Posterior vena cava (tissue), 2 donors: Measurements from ENCODE around the gene FAM168B. TPM values are rescaled to one million over a fixed set of nuclear protein-coding genes. Genes with fewer than 3 reads are reported as not detected.
A peak's percentile ranks its signal among the peaks of the same experiment; 100 is the strongest.

ENCODE experiments used
- DNase-seq: peaks from one replicate; pipeline ENCODE4 v3.0.0-alpha.2; 2020; ENCODE audit warnings: low spot score
- intact Hi-C, 2 donors: fragments of 100-400 bp; cut with DNase I; formaldehyde crosslinking; loops; one replicate each; pipeline versions ENCODE4 v1.14.1 to v1.14.2; 2022 to 2023
- total RNA-seq, 2 donors: library from RNA; stranded (reverse); fragmentation: NEBNext Ultra II Directional; extraction: Animal tissue kit (Norgen Biotek cat#: 25700); gene quantifications; one replicate each; pipeline ENCODE4 v1.2.1, GENCODE V29; 2021
- donor health status: DM: yes; HTN: yes; CAD: no.
- donor health status: DM: yes; HTN: yes; CAD: no.

Gene FAM168B
- total RNA-seq, 2 donors from 2014 or later: 87.4 to 104 TPM

GRCh38 chr2:131063501-131064283, 29.6 kb downstream of the FAM168B start:
- intact Hi-C loops: no loop called here
- no peak for DNase-seq

GRCh38 chr2:131058920-131059319, 34.3 kb downstream of the FAM168B start:
- DNase-seq: no peak
- intact Hi-C loops: no loop called here

- no peak for DNase-seq
- intact Hi-C loops: no loop called here
These were observed 34.9 kb downstream of the FAM168B start for GRCh38 chr2:131058214-131058843.

GRCh38 chr2:131056932-131057287, 36.4 kb downstream of the FAM168B start:
- intact Hi-C loops: no loop called here
- no peak for DNase-seq

- intact Hi-C loops: no loop called here
- no peak for DNase-seq
These were observed 36.9 kb downstream of the FAM168B start for GRCh38 chr2:131056204-131056931.

DNA sequence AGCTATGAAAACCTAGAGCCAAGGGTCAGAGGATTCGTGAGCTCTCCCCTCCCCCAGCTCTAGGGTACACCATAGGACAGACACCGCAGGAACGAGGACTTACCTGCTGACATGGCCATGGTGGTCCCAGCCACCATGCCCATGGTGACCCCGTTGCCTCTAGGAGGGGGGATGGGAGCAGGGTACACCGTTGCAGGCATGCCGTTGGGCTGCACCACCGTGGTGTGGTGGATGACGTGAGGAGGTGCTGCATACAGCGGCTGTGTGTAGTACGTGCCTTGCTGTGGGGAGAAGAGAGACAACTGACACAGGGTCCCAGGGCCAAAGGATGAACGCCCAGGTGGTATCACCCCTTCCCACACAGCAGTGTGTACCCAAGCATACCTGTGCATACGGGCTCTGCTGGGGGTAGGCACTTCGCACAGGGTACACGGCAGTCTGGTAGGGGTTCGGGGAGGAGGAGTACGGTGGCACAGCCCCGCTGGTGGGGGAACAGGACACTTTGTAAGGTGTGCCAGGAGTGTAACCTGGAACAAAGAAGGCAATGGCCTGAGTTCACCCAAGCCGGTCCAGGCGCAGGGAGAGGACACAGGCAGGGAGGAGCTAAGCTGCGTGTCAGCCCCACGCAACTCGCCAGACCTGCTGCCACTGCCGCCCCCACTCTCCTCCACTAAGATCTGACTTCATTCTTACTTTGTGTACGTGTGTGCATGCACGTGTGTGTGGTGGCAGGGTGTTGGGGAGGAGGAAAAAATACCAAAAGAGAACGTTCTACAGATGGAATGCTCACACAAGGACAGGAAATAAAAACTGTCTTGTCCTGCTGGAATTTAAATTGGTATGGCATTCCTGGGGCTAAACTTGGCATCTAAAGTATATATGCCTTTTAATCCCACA, 37.8 kb downstream of the FAM168B start:
- no peak for DNase-seq
- intact Hi-C loops: no loop called here

- intact Hi-C loops: no loop called here
- no peak for DNase-seq
These were observed 38.8 kb downstream of the FAM168B start for GRCh38 chr2:131054488-131054887.

DNA sequence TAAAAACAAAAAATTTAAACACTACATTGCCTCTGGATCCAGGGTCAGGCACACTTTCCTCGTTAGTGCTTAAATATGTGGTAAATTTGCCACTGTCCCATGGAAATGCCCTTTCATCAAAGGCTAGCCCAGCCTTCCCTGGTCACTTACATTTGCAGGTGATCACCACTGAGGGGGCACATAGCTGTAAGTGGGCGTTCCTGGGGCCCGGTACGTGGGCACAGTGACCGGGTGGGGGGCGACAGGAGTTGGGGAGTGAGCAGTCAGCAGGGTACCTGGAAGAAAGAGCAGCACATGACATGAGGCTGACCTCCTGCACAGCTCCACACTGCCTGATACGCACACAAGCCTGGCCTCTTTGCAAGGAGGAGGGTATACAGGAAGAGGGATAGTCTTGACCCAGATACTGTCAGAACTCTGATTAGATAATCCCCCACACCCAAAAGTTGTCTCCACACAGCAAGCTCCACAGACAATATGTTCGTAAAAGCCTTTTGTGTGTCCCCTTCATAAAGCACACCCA, 40.5 kb downstream of the FAM168B start:
- peak; percentile 50 for DNase-seq
- intact Hi-C loops: no loop called here

GRCh38 chr2:131050896-131051295, 42.4 kb downstream of the FAM168B start:
- intact Hi-C loops: no loop called here
- DNase-seq: peak; percentile 58

DNA sequence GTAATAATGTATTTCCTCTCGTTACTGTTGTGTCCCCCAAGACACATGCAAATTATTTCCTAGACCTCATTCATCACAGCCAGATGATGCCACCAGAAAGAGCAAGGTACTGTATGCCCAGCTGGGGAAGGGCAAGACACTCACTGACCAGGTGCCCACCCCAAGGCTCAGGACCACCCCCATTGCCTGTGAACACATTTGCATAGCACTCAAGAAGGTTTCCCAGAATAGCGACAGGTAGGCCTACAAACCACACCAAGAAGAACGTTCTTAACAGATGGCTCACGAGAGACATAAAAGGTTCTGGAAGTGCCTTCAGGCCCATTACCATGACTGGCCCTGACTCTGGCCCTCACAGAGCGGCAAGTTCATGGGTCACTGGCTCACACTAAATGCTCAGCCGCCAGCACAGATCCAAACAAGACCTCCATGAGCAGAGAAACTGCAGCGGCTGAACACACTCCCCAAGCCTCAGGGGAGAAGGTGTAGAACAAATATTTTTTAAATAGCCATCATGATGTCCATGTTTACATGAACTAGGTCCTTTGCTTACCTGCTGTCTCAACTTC, 44.0 kb downstream of the FAM168B start:
- intact Hi-C loops: no loop called here
- no peak for DNase-seq

GRCh38 chr2:131048641-131049040, 44.6 kb downstream of the FAM168B start:
- no peak for DNase-seq
- intact Hi-C loops: no loop called here

- no peak for DNase-seq
- intact Hi-C loops: no loop called here
These were observed 45.2 kb downstream of the FAM168B start for GRCh38 chr2:131047920-131048560.

DNA sequence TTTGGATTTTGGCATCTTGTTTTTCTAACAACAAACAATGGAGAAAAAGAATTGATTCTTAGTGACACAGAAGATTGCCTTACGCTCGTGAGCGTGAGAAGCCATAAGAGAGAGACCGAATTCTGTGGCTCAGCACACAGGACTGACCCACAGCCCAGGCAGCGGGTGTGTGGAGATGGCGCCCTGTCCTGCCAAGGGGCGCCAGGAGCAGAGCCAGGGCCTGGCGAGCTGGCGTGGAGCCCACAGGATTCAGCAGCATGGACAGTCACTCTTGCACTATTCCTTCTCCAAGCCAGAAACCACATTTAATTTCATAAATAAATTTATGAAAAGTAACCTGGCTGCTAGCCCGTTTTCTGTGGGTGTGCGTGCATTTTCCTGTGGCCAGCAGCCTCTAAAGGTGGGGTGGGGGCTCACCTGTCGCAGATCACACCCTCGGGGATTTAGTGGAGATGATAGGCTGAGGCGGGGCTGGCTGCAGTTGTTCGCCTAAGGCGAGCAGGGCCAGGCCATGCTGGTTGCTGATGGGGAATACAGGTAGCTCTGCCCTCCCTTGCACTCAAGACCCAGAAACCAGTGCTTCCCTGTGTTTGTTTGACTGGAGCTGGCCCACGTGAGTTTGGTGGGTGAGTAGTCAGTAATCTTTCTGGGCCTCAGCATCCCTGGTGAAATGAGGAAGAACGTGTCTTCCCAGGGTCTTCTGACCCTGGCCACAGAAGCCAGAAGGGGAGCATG, 46.2 kb downstream of the FAM168B start:
- DNase-seq: no peak

DNA sequence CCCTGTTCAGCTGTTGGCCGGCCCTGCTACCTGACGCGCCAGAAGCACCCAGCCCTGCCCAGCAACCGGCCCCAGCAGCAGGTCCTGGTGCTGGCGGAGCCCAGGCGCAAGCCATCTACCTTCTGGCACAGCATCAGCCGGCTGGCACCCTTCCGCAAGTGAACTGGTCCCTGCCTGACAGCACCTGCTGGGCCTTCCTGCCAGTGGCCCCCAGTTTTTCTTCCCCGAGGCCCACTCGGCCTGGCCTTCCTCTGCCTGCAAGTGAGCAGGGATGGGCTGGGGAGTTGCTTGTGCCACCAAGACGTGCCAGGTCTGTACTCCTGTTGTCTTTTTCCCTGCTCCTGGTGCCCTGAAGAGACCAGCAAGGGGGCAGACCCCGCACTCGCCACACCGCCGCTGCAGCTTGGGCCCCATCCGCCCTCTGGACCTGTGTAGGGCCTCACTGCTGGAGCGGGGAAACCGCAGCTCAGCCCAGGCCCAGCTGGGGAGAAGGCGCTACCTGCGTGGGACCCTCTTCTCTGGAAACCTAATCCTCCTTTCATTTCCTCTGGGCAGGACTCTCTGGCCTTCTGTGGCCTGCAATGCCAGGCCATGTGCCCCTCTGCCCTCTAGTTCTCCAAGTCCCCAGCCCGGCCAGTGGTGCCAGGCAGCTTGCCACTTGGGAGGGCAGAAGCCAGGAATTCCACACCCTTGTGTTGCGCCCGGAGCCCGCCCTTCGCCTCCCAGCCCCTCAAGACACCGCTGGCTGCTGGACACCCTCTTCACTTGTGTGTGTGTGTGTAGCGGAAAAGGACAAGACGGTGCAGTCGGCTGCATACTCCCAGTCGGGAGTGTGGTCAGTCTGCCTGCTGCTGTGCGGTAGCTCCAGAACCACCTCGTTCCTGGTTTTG, 47.0 kb downstream of the FAM168B start:
- no peak for DNase-seq
- intact Hi-C loops: no loop called here

More for the DNA sequence above, 46.2 kb downstream of the FAM168B start:
- intact Hi-C loops: no loop called here

DNA sequence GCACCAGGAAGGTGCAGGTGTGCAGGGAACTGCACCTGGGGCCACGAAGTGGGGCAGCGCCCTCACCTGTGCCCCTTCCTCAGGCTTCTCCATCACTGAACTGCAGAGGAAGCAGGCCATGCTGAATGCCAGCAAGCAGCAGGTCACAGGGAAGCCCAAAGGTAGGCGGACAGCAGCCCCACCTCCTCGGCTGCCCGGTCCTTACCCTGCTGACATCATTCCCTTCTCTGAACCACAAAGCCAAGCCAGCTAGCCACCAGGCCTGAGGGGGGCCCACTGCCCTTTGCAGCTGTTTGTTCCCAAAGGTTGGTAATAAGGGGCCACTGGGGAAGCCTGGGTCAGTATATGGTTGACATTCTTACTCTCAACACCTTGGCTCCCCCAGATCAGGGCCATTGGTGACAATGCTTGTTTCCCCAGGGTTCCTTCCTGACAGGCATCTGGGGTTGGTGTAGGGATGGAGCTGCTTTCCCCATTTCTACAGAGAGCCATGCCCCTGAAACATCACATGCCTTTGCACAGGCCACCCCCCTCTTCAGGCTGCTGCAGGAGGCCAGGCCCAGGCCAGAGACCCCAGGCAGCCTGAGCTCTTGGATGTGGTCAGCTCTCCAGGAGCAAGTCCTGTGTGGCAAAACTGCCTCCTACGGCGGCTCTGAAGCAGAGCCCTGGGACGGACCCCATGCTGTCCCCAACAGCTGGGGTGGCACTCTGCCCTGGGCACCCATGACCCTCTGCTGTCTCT, 47.8 kb downstream of the FAM168B start:
- intact Hi-C loops: no loop called here
- DNase-seq: no peak

GRCh38 chr2:131044757-131045150, 48.5 kb downstream of the FAM168B start:
- intact Hi-C loops: no loop called here
- DNase-seq: no peak
